D721Med (cell line): Measurements from ENCODE around the gene UMOD.

ENCODE experiments used
- DNase-seq: peaks from one replicate; pipeline ENCODE4 v3.0.0; 2011; ENCODE audit warnings: low spot score; ENCODE audit not compliant: insufficient read length
- FAIRE-seq: peaks from 2 replicates; lab custom pipeline; 2011; peaks lifted over from hg19 to GRCh38; lab: Jason Lieb, UNC
- TF ChIP-seq, protein P1 (sequence below): IDR thresholded peaks from 2 replicates; pipeline ENCODE4 v1.5.1; 2012; ENCODE audit warnings: mild to moderate bottlenecking, control low read depth; ENCODE audit not compliant: insufficient read depth; ENCODE audit errors: missing control alignments

Gene UMOD

GRCh38 chr16:20332411-20332810, 20.1 kb downstream of the UMOD start:
- no peak for FAIRE-seq

DNA sequence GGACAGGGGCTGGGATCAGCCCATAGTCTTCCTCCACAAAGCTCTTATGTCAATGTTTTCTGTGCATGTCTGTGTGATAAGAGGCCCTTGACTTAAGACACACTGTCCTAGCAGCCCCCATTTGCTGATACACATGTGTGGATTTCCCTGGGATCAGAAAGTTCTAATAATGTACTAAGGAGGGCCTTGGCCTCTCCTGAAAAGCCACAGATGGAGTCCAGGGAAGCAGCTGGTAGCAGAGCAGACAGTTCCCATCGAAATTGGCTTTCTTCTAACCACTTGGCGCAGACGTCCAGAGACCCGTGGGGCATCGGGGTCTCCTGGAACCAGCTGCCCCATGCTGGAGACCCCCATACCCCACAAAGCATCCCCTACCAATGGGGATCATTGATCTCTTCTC, 20.9 kb downstream of the UMOD start:
- no peak for FAIRE-seq
- TF ChIP-seq, protein P1, sequence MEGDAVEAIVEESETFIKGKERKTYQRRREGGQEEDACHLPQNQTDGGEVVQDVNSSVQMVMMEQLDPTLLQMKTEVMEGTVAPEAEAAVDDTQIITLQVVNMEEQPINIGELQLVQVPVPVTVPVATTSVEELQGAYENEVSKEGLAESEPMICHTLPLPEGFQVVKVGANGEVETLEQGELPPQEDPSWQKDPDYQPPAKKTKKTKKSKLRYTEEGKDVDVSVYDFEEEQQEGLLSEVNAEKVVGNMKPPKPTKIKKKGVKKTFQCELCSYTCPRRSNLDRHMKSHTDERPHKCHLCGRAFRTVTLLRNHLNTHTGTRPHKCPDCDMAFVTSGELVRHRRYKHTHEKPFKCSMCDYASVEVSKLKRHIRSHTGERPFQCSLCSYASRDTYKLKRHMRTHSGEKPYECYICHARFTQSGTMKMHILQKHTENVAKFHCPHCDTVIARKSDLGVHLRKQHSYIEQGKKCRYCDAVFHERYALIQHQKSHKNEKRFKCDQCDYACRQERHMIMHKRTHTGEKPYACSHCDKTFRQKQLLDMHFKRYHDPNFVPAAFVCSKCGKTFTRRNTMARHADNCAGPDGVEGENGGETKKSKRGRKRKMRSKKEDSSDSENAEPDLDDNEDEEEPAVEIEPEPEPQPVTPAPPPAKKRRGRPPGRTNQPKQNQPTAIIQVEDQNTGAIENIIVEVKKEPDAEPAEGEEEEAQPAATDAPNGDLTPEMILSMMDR = no peak
- no peak for DNase-seq

More at GRCh38 chr16:20332411-20332810, 20.1 kb downstream of the UMOD start:
- no peak for DNase-seq
- TF ChIP-seq, protein P1 = no peak

DNA sequence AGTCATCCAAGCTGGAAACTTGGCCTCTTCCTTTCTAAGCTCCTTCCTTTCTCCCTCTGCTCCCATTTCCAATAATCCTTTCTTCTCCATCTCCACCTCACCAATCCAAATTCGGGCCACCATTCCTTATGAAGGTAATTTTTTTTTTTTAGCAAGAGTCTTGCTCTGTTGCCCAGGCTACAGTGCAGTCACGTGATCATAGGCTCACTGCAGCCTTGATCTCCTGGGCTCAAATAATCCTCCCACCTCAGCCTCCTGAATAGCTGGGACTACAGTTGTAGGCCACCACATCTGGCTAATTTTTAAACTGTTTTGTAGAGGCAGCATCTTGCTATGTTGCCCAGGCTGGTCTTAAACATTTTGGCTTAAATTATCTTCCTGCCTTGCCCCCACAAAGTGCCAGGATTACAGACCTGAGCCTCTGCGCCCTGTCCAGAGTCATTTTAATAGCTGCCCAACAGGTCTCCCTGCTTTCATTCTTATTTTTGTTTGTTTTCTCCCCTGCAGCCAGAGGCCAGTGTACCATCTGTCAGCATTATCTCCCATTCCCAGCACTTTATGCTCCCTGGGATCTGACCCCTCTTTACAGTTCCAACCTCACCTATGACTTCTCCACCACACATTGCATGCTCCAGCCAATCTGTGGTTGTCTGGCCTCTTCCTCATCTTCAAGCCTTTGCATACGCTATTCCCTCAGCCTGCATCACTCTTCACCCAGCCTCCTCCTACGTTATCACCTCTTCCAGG, 22.9 kb downstream of the UMOD start:
- TF ChIP-seq, protein P1 = no peak
- DNase-seq (no peak), FAIRE-seq (no peak)

GRCh38 chr16:20327444-20328041, 25.0 kb downstream of the UMOD start, which contains the start of gene GP2:
Gene GP2, minus strand, starts transcription at chr16:20327513. Its CDS starts 1,082 bp downstream, at chr16:20326431.
- no peak for FAIRE-seq
- DNase-seq = no peak
- TF ChIP-seq, protein P1 = no peak

GRCh38 chr16:20326321-20326720, 26.2 kb downstream of the UMOD start:
- FAIRE-seq (no peak), DNase-seq (no peak)
- TF ChIP-seq, protein P1 = no peak

GRCh38 chr16:20325005-20325404, 27.5 kb downstream of the UMOD start:
- TF ChIP-seq, protein P1 = no peak
- DNase-seq (no peak), FAIRE-seq (no peak)
